HCT116 (cell line): Measurements from ENCODE around the gene KRT39. TPM values are rescaled to one million over a fixed set of nuclear protein-coding genes. Genes with fewer than 3 reads are reported as not detected.
A peak's percentile ranks its signal among the peaks of the same experiment; 100 is the strongest.

Source experiments
- ATAC-seq: fragments of 200-7000 bp; cut with Tn5 transposase; 2 replicates; pipeline ENCODE4 v1.9.1; 2020; ENCODE audit warnings: mild to moderate bottlenecking, moderate library complexity
- BruUV-seq: library from RNA; stranded (reverse); fragments of 400-500 nt; replicated peaks from 2 replicates; lab custom pipeline; 2021; lab: Mats Ljungman, UMichigan
- CTCF ChIA-PET: fragments of 300-600 bp; sonication (Branson Sonifier 250); formaldehyde crosslinking; loops from one replicate; lab custom pipeline; 2021; ENCODE audit warnings: antibody characterized with exemption; lab: Charles Lee
- POLR2A ChIA-PET: fragments of 300-600, 350-600 bp; sonication (Branson Sonifier 250); formaldehyde crosslinking; loops from one replicate; lab custom pipeline; 2021; ENCODE audit warnings: antibody characterized with exemption; lab: Charles Lee
- RAD21 ChIA-PET, 2 experiments: fragments of 300-600 bp; sonication (Branson Sonifier 250); formaldehyde crosslinking; loops; one replicate each; lab custom pipeline; 2023; ENCODE audit warnings: low total read pairs in 2 of 2; ENCODE audit not compliant: uncharacterized antibody in 2 of 2, unreplicated experiment in 2 of 2, low non-redundant PET in 1 of 2; lab: Charles Lee
- DNase-seq: peaks from one replicate; pipeline ENCODE4 v3.0.0-alpha.2; 2010; ENCODE audit warnings: low read depth, low spot score
- H2AFZ ChIP-seq: fragments of 200-600 bp; shearing (Covaris generic), sonication (generic); 2 replicates; pipeline ENCODE4 v1.6.1; 2017; ENCODE audit warnings: low read depth, mixed run types, mixed read lengths, antibody characterized with exemption, low read length; ENCODE audit not compliant: poor library complexity, severe bottlenecking
- H3K27ac ChIP-seq: 2 replicates; pipeline ENCODE4 v1.5.1; 2012; ENCODE audit warnings: low read depth, low read length
- H3K27me3 ChIP-seq: fragments of 200-600 bp; sonication (generic); 2 replicates; pipeline ENCODE4 v1.6.1; 2016; ENCODE audit warnings: mixed run types, low read length, mixed read lengths; ENCODE audit not compliant: insufficient read depth
- H3K36me3 ChIP-seq, 2 experiments: fragments of 200-500 bp in 1 of 2; fragments of 200-600 bp in 1 of 2; sonication (Bioruptor generic) in 1 of 2; sonication (generic) in 1 of 2; 2 replicates each; pipeline versions ENCODE4 v1.5.1 to v1.6.1; 2014 to 2016; ENCODE audit warnings: low read length in 2 of 2, inconsistent platforms in 1 of 2, mixed read lengths in 1 of 2, mixed run types in 1 of 2; ENCODE audit not compliant: insufficient read depth in 2 of 2, control insufficient read depth in 1 of 2
- H3K4me1 ChIP-seq, 2 experiments: fragments of 200-600 bp in 1 of 2; sonication (generic) in 1 of 2; 2 replicates each; pipeline versions ENCODE4 v1.5.1 to v1.6.1; 2012 to 2017; ENCODE audit warnings: low read length in 2 of 2, inconsistent platforms in 1 of 2, mild to moderate bottlenecking in 1 of 2, mixed read lengths in 1 of 2, mixed run types in 1 of 2, moderate library complexity in 1 of 2; ENCODE audit not compliant: insufficient read depth in 2 of 2, control insufficient read depth in 1 of 2
- H3K4me2 ChIP-seq: fragments of 200-600 bp; sonication (generic); 2 replicates; pipeline ENCODE4 v1.6.1; 2017; ENCODE audit warnings: mixed run types, low read length, mixed read lengths
- H3K4me3 ChIP-seq, 2 experiments: fragments of 200-600 bp in 1 of 2; sonication (generic) in 1 of 2; replicated peaks in 1 of 2; 2 replicates each; pipeline ENCODE4 v1.5.1; 2011 to 2016; ENCODE audit warnings: low read length in 2 of 2, control low read depth in 1 of 2, low read depth in 1 of 2, mild to moderate bottlenecking in 1 of 2, mixed read lengths in 1 of 2, mixed run types in 1 of 2
- H3K79me2 ChIP-seq: fragments of 200-600 bp; sonication (generic); 2 replicates; pipeline ENCODE4 v1.6.1; 2017; ENCODE audit warnings: mild to moderate bottlenecking, mixed run types, low read length, moderate library complexity, mixed read lengths; ENCODE audit not compliant: insufficient read depth
- H3K9ac ChIP-seq: fragments of 200-600 bp; sonication (generic); 2 replicates; pipeline ENCODE4 v1.6.1; 2016; ENCODE audit warnings: low read length, mixed read lengths
- H3K9me2 ChIP-seq: fragments of 200-600 bp; sonication (generic), shearing (Covaris generic); 2 replicates; pipeline ENCODE4 v1.6.1; 2017; ENCODE audit warnings: mixed run types, mild to moderate bottlenecking, moderate library complexity; ENCODE audit not compliant: insufficient read depth
- H3K9me3 ChIP-seq, 2 experiments: fragments of 200-500 bp in 1 of 2; fragments of 200-600 bp in 1 of 2; sonication (Bioruptor generic) in 1 of 2; sonication (generic) in 1 of 2; 2 replicates each; pipeline ENCODE4 v1.6.1; 2014 to 2017; ENCODE audit warnings: low read length in 2 of 2, mixed read lengths in 2 of 2, inconsistent platforms in 1 of 2, low read depth in 1 of 2, mild to moderate bottlenecking in 1 of 2, mixed run types in 1 of 2, moderate library complexity in 1 of 2; ENCODE audit not compliant: control insufficient read depth in 1 of 2, insufficient read depth in 1 of 2
- H4K20me1 ChIP-seq: fragments of 200-600 bp; sonication (generic), shearing (Covaris generic); 2 replicates; pipeline ENCODE4 v1.6.1; 2017; ENCODE audit warnings: mixed run types, mild to moderate bottlenecking, moderate library complexity; ENCODE audit not compliant: insufficient read depth
- CBX3 ChIP-seq: IDR thresholded peaks from 2 replicates; pipeline ENCODE4 v1.6.1; 2012; ENCODE audit warnings: low read depth
- CEBPB ChIP-seq: IDR thresholded peaks from 2 replicates; pipeline ENCODE4 v1.6.1; 2012; ENCODE audit warnings: low read depth
- EZH2 ChIP-seq: fragments of 200-600 bp; sonication (generic); IDR thresholded peaks from 2 replicates; pipeline ENCODE4 v1.6.1; 2017; ENCODE audit warnings: antibody characterized with exemption, mixed run types
- EZH2phosphoT487 ChIP-seq: fragments of 200-600 bp; IDR thresholded peaks from 2 replicates; pipeline ENCODE4 v1.6.1; 2018; ENCODE audit warnings: antibody characterized with exemption, borderline replicate concordance
- MAX ChIP-seq: IDR thresholded peaks from 2 replicates; pipeline ENCODE4 v1.6.1; 2012
- POLR2A ChIP-seq: IDR thresholded peaks from 2 replicates; pipeline ENCODE4 v1.7.0; 2011; ENCODE audit warnings: borderline replicate concordance; ENCODE audit not compliant: insufficient read depth, insufficient read length; ENCODE audit errors: extremely low read depth
- ZFX ChIP-seq: fragments of 450-650 bp; IDR thresholded peaks from 2 replicates; pipeline ENCODE4 v1.6.1; 2017
- intact Hi-C: fragments of 100-400 bp; cut with micrococcal nuclease; formaldehyde crosslinking; loops from 2 replicates; pipeline ENCODE4 v1.10.0; 2022
- total RNA-seq: library from RNA; stranded (reverse); gene quantifications from one replicate; pipeline ENCODE4 v1.2.1, GENCODE V29; 2021; ENCODE audit not compliant: unreplicated experiment

KRT39 gene
- total RNA-seq, 1 experiment from 2014 or later, result not detected

- no peak for DNase-seq
- H2AFZ ChIP-seq, result no peak overlapping the region
- ATAC-seq, result no peak
- peak overlapping the region; percentile 99; the same call in 1 of the 2 replicates for H3K27ac ChIP-seq
- POLR2A ChIA-PET, result interaction anchor here (1.3 kb wide), 1 partner anchor 8 kb away, joined by 3 read pairs; no protein-coding TSS in a partner anchor
- H4K20me1 ChIP-seq, result no peaks in the 10 kb centered on the region
- TF ChIP-seq EZH2 (no peak), POLR2A (no peak), CBX3 (peak; percentile 49; the same call in 1 of the 2 replicates), MAX (peak; percentile 44)
- TF ChIP-seq, all 23 proteins: peak for 2
- H3K9me3 ChIP-seq, result peaks cover 0 to 4% of the 10 kb centered on the region in 2 experiments; a peak in 1 of 4 replicates
- no peak overlapping the region for H3K4me3 ChIP-seq
- no peaks in the 10 kb centered on the region for H3K27me3 ChIP-seq
- BruUV-seq, result no TSS peak
- ChIA-PET CTCF (no interaction called here), RAD21 (no interaction called here)
- no peaks in the 10 kb centered on the region for H3K9me2 ChIP-seq
- peaks cover 46 to 87% of the 10 kb centered on the region in 2 experiments for H3K4me1 ChIP-seq
- H3K36me3 ChIP-seq, result 0 out of 4 replicates have a peak, but pooled peaks cover 0 to 10% of the 10 kb centered on the region in 2 experiments
- H3K9ac ChIP-seq, result no peak overlapping the region
- H3K79me2 ChIP-seq, result no peaks in the 10 kb centered on the region
- intact Hi-C loops, result no loop called here
- no peak overlapping the region for H3K4me2 ChIP-seq
Measured at GRCh38 chr17:40947929-40948328, 18.8 kb downstream of the KRT39 start.

DNA sequence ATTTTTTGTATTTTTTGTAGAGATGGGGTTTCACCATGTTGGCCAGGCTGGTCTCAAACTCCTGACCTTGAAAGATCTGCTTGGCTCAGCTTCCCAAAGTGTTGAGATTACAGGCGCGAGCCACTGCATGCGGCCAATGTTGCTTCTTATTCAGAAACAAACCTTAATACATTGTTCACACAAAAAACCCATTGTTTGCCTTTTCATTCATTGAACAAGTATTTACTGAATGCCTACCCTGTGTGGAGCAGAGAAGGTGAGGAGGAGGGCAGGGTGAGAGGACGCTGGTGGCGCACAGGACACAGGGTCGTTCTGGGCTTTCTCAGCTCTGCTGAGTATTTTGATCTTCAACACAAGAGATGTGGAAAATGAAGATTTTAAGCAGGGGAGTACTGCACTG lies 21.3 kb downstream of the KRT39 start:
- no peak overlapping the region for H3K4me3 ChIP-seq
- TF ChIP-seq EZH2phosphoT487, result no peak
- no peak for TF ChIP-seq ZFX
- no peak for TF ChIP-seq CEBPB
- TF ChIP-seq POLR2A, result no peak

More for the DNA sequence above, 21.3 kb downstream of the KRT39 start:
- Histone ChIP-seq H3K36me3 (0 out of 4 replicates have a peak, but pooled peaks cover 0 to 10% of the 10 kb centered on the region in 2 experiments), H3K9me3 (peaks cover 0 to 4% of the 10 kb centered on the region in 2 experiments; a peak in 1 of 4 replicates), H3K79me2 (no peaks in the 10 kb centered on the region), H3K9ac (0 out of 2 replicates have a peak overlapping the region, but pooled peaks have one; percentile 21), H2AFZ (no peak overlapping the region), H4K20me1 (no peaks in the 10 kb centered on the region), H3K27me3 (no peaks in the 10 kb centered on the region), H3K9me2 (no peaks in the 10 kb centered on the region), H3K4me2 (peak overlapping the region; percentile 9; the same call in 1 of the 2 replicates), H3K4me1 (peaks cover 25 to 65% of the 10 kb centered on the region in 2 experiments), H3K27ac (no peak overlapping the region)
- intact Hi-C loops, result no loop called here
- DNase-seq, result no peak
- ATAC-seq, result no peak
- CTCF ChIA-PET, result no interaction called here
- POLR2A ChIA-PET, result no interaction called here
- no TSS peak for BruUV-seq
- RAD21 ChIA-PET, result no interaction called here
